ENCODE data around the gene SLIT1. TPM values are rescaled to one million over a fixed set of nuclear protein-coding genes. Genes with fewer than 3 reads are reported as not detected.

SLIT1 gene
- total RNA-seq, 6 experiments from 2014 or later, result 0.04 to 0.29 (median 0.12) TPM; not detected in 1

DNA sequence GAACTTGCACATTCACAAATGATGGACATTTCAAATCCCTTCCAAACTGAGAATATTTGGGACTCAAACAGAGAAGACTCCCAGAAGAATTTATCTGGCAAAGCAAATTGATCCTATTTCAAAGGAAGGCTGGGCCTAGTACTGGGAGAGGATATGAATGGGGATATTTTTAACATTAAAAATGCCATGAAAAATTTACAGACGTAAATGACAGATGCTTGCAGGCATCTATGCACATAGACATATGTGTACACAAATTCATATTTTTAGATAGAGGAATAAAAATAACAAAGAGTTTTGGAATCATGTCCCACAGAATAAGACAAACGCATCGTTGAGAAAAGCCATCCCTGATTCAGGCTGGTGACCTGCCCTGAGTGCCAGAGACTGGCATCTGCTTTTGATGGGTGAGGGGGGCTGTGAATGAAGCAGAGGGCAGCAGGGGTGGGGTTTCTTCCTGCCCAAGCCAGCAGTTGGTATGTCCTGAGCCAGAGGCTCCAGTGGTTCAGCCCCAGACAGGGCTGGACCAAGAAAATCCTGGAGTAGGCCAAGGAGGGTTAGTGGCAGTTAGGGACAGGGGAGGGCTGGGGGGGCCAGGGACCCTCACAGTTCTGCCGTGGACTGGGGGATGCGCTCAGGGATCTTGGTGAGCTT, 138.5 kb downstream of the SLIT1 start:
- H3K27ac ChIP-seq, result no peak overlapping the region
- H3K9me3 ChIP-seq, result no peaks in the 10 kb centered on the region
- intact Hi-C loops (cut with DNase I), result no loop called here
- no peak overlapping the region for H3K4me3 ChIP-seq
- no peaks in the 10 kb centered on the region for H3K27me3 ChIP-seq
- no peaks in the 10 kb centered on the region for H3K36me3 ChIP-seq
- WGBS (ENCODE audit: insufficient coverage, low coverage, low lambda C conversion rate, missing lambda C conversion rate), result 85% methylated on average over 3 of the region's 5 CpGs
- no peak for ATAC-seq
- TF ChIP-seq POLR2A (IDR thresholded peaks at IDR 0.05), result no peak
- TF ChIP-seq, protein P1, sequence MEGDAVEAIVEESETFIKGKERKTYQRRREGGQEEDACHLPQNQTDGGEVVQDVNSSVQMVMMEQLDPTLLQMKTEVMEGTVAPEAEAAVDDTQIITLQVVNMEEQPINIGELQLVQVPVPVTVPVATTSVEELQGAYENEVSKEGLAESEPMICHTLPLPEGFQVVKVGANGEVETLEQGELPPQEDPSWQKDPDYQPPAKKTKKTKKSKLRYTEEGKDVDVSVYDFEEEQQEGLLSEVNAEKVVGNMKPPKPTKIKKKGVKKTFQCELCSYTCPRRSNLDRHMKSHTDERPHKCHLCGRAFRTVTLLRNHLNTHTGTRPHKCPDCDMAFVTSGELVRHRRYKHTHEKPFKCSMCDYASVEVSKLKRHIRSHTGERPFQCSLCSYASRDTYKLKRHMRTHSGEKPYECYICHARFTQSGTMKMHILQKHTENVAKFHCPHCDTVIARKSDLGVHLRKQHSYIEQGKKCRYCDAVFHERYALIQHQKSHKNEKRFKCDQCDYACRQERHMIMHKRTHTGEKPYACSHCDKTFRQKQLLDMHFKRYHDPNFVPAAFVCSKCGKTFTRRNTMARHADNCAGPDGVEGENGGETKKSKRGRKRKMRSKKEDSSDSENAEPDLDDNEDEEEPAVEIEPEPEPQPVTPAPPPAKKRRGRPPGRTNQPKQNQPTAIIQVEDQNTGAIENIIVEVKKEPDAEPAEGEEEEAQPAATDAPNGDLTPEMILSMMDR (IDR thresholded peaks at IDR 0.05), result no peak
- H3K4me1 ChIP-seq, result no peaks in the 10 kb centered on the region
- DNase-seq, result no peak

DNA sequence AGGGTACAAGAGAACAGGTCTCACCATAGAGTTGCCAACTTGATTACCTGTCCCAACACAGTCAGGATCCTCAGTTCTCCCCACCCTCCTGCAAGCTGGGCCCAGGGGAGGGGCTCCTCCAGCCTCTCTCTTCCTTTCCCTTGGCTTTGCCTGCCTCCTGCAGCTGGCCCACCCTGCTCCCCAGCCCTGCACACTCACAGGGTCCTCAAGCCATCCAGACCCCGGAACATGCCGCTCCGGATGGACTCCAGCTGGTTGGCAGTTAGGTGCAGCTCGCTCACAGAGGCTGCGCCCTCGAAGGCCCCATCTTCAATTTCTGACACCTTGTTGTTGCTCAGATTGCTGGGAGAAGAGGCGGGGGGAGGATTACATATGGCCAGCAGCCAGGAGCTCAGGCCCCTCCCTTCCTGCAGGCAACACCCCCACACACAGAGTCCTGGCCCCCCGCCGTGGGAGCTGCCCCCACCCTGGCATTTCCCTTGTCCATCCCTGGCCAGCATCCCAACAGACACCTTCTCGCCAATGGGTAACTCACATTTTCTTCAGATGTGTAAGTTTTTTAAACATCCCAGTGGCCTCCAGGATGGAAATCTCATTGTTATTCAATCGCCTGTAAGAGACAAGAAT, 139.2 kb downstream of the SLIT1 start:
- no peaks in the 10 kb centered on the region for H3K9me3 ChIP-seq
- TF ChIP-seq POLR2A (IDR thresholded peaks at IDR 0.05), result no peak
- TF ChIP-seq, protein P1 (IDR thresholded peaks at IDR 0.05), result no peak
- whole genome bisulfite sequencing (ENCODE audit: insufficient coverage, low coverage, low lambda C conversion rate, missing lambda C conversion rate), result 53% methylated on average over 8 of the region's 11 CpGs
- H3K27me3 ChIP-seq, result no peaks in the 10 kb centered on the region
- no peak for DNase-seq
- no peak overlapping the region for H3K27ac ChIP-seq
- no peak overlapping the region for H3K4me3 ChIP-seq
- no peaks in the 10 kb centered on the region for H3K4me1 ChIP-seq
- intact Hi-C loops (cut with DNase I), result no loop called here
- ATAC-seq, result no peak
- H3K36me3 ChIP-seq, result no peaks in the 10 kb centered on the region

DNA sequence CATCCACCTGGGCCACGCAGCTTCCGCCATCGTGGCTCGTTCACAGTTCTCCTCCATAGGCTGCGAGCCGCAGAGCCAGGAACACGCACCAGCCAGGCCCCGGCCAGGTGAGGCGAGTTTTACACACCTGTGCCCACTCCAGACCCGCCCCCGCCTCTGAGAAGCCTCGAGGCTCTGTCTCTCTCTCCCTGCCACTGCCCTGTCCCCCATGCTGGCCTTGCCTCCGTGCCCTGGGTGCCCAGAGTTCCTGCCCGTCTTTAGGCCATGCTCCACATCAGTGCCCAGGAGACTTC, 142.2 kb downstream of the SLIT1 start:
- Histone ChIP-seq H3K27me3 (no peaks in the 10 kb centered on the region), H3K4me3 (no peak overlapping the region), H3K4me1 (no peaks in the 10 kb centered on the region), H3K9me3 (no peaks in the 10 kb centered on the region), H3K27ac (no peak overlapping the region), H3K36me3 (no peaks in the 10 kb centered on the region)
- intact Hi-C loops (cut with DNase I), result no loop called here
- no peak for TF ChIP-seq POLR2A (IDR thresholded peaks at IDR 0.05)
- TF ChIP-seq, protein P1 (IDR thresholded peaks at IDR 0.05), result no peak
- DNase-seq (no peak), ATAC-seq (peak in 1 of 4 donors; percentile 6)
- WGBS (ENCODE audit: insufficient coverage, low coverage, low lambda C conversion rate, missing lambda C conversion rate), result 73% methylated on average over 3 of the region's 14 CpGs

DNA sequence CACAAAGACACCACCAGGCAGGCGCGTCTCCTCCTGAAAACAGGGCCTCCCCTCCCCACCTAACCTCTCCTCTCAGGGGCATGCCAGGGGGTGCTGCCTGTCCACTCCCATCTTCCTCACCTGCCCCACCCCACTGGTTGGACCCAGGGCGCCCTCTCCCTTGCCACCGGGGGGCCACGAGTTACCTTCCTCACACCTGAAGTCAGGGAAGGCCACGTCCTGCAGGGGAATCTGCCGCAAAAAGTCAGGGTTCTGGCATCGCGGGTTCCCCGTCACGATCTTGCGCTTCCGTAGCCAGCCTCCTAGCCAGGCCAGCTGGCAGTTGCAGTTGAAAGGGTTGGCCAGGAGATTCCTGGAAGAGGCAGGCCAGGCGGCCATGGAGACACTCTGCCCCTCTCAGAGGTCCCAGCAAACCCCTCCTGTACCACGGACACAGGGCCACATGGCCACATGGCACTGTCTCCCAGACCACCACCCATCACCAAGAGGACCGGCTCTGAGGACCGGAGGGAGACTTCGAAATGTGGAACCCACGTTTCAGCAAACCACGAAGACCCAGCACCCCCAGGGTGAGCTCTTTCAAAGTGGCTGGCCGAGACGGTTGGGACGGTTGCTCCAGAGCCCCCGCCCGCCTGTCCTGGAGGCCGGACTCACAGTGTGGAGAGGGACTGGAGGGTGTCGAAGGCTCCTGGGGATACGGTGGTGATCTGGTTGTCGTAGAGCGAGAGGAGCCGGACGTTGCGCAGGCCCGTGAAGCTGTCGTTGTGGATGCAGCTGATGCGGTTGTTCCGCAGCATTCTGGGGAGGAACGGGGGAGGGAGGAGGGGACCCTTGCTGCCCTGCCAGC, 142.8 kb downstream of the SLIT1 start:
- WGBS (ENCODE audit: insufficient coverage, low coverage, low lambda C conversion rate, missing lambda C conversion rate), result 82% methylated on average over 9 of the region's 38 CpGs
- no peak for TF ChIP-seq POLR2A (IDR thresholded peaks at IDR 0.05)
- TF ChIP-seq, protein P1 (IDR thresholded peaks at IDR 0.05), result no peak
- no peak overlapping the region for H3K4me3 ChIP-seq
- intact Hi-C loops (cut with DNase I), result no loop called here
- ATAC-seq (peak in 1 of 4 donors; percentile 6), DNase-seq (no peak)
- no peaks in the 10 kb centered on the region for H3K36me3 ChIP-seq
- no peaks in the 10 kb centered on the region for H3K4me1 ChIP-seq
- H3K27me3 ChIP-seq, result no peaks in the 10 kb centered on the region
- H3K27ac ChIP-seq, result no peak overlapping the region
- H3K9me3 ChIP-seq, result no peaks in the 10 kb centered on the region
